HG03565 (cell line): ENCODE results near the gene HNRNPM.

Experiments
- ATAC-seq: cut with Tn5 transposase; IDR thresholded peaks from one replicate; pipeline ENCODE4 v1.9.1; 2021; ENCODE audit warnings: mild to moderate bottlenecking, moderate library complexity; ENCODE audit not compliant: unreplicated experiment

The HNRNPM gene

DNA sequence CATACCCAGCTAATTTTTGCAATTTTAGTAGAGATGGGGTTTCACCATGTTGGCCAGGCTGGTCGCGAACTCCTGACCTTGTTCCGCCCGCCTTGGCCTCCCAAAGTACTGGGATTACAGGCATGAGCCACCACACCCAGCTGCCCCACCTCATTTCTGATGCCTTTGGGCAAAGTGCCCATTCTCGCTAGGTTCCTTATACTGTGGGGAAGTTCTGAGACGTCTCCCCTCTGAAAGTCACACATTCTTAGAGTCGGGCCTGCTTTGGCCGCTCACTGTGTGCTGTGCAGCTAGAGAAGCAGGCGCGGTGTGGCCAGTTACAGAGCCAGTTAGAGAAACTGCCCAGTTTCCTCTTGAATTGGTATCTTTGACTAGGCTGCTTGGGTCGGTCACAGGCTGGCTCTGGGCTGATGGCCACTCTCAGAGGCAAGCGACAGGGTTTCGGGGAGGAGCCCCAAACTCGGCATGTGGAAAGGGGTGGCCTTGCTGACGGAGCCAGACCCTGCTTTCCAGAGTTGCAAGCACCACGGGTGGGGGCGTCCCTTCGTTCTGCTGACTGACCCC, 39.6 kb downstream of the HNRNPM start:
- no peak for ATAC-seq

DNA sequence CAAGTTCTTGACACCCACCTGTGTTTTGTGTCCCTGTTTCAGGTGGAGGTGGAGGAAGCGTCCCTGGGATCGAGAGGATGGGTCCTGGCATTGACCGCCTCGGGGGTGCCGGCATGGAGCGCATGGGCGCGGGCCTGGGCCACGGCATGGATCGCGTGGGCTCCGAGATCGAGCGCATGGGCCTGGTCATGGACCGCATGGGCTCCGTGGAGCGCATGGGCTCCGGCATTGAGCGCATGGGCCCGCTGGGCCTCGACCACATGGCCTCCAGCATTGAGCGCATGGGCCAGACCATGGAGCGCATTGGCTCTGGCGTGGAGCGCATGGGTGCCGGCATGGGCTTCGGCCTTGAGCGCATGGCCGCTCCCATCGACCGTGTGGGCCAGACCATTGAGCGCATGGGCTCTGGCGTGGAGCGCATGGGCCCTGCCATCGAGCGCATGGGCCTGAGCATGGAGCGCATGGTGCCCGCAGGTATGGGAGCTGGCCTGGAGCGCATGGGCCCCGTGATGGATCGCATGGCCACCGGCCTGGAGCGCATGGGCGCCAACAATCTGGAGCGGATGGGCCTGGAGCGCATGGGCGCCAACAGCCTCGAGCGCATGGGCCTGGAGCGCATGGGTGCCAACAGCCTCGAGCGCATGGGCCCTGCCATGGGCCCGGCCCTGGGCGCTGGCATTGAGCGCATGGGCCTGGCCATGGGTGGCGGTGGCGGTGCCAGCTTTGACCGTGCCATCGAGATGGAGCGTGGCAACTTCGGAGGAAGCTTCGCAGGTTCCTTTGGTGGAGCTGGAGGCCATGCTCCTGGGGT, 41.0 kb downstream of the HNRNPM start:
- ATAC-seq, result no peak

DNA sequence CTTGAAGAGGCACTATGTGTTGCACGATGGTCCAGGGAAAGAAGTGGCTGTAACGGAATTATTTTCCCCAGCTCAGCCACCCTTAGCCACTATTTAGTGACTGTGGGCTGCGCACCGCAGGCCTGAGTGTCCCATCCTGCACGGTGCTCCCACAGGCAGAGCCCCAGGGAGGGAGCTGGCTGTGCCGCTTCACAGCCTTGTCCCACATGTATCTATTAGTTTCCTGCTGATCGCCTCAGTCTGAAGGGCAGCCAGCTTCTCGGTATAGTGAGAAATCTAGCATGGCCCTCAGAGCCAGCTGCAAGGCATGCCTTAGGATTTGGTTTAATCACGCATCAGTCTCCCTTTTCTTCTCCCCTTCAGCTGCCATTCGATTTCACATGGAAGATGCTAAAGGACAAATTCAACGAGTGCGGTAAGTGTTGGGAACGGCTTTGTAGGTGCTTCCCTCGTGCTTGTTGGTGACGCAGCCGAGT, 41.9 kb downstream of the HNRNPM start:
- no peak for ATAC-seq

DNA sequence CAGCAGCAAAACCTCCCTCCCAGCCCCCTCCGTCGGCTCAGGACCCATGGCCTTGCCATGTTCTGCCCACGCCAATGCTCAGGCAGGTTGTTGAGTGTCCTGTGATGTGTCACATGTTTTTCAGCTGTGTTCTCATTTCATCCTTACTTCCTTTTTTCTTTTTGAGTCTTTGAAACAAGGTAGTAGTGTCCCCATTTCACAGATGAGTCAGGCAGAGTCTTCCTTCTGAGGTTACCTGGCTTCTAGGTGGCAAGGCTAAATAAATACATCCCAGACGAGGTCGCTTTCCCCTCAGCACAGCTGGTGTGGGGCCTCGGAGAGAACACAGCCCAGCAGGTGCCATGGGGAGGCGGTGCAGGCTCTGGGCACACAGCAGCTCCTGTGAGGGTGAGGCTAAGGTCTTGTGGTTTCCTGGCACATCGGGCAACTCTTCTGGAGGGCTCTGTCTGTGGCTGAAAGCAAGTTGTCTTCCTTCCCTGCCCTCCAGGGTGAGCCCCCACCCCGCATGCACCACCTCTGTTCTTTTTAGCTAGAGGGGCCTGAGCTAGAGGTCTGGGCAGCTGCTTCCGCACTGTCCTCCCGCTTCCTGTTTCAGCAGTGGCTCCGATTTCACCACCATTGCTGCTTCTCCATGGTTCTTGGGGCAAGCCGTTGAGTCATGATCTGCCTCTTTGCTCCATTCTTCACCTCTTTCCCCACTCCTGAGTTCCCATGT, 42.5 kb downstream of the HNRNPM start:
- no peak for ATAC-seq

DNA sequence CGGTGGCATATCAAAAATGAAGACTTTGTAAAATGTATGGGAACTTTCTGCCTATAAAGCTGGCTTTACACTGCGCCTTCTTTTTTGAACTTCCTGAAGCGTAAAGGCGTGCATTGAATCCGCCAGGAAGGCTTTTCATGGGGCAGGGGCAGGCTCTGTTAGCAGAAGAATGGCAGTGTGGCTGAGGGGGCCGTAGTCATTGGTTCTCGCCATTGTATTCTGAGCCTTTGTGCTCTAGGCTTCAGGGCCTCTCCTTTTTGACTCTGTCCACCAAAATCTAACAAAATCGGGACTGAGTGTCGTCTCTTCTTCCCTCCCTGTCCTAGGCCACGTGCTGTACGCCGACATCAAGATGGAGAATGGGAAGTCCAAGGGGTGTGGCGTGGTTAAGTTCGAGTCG, 43.6 kb downstream of the HNRNPM start:
- no peak for ATAC-seq

DNA sequence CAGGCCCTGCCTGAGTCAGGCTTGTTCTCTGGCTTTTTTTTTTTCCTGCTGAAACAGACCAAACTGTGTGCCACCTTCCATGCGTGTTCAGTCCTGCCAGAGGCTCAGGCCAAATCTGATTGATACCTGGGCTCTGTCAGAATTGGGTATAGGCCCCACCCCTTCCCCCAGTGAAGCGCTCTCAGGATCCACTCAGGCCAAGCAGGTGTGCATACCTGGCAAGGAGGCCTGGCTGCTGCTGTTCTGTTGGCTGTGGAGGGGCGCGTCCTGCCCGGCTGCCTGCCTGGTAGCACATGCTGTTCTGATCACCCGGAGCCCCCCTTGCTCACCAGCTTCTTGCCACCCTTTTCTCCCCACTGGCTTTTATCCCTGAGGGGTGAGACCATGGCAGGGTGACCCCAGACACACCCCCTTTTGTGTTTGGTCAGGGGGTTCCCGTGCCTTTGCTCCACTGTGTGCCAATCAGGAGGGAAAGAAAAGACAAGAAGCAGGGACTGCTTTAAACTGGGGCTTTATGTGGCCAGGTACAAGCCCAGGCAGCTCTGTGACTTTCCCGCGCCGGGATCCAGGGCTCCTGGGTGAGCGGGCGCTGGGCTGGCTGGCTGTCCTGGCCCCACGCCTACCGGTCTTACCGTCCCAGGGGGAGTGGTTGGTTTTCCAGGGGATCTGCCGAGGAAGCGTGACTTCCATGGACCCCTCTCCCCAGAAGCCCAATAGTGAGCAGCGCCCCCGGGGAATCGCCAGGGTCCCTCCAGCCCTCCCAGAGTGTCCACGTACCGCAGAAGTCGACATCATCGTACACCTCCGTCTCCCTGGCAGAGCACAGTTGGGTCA, 45.0 kb downstream of the HNRNPM start:
- ATAC-seq, result no peak

DNA sequence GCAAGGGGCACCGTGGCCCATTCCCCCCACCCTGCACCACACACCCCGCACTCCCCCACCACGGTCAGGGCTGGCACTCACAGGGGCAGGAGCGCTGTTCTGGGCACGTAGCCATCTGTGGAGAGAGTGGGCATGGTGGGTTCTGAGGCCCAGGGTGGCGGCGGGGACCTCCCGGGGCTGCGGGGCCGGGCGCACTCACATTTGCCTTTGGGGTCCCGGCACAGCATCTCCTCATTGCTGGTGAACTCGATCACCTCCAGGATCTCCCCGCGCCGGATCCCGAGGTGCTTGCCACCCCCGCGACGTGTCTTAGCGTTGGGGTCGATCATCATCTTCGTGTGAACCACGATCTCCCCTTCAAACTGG, 45.6 kb downstream of the HNRNPM start:
- ATAC-seq, result no peak

DNA sequence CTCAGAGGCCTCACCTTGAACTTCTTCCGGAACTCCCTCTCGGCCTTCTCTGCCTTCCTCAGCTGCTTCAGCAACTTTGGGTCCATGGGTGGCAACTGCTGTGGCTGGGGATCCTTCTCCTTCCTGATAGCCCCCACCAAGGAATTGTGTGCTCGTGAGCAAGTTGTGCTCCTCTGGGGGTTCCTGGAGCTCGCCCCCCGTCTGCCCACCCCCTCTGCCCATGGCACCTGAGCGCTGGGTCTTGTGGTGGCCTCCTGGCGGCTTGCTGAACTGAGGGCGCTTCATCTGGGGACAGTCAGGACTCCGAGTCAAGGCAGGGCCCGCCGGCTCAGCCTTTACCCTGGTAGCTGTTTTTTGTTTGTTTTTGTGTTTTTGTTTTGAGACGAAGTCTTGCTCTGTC, 46.1 kb downstream of the HNRNPM start:
- no peak for ATAC-seq

DNA sequence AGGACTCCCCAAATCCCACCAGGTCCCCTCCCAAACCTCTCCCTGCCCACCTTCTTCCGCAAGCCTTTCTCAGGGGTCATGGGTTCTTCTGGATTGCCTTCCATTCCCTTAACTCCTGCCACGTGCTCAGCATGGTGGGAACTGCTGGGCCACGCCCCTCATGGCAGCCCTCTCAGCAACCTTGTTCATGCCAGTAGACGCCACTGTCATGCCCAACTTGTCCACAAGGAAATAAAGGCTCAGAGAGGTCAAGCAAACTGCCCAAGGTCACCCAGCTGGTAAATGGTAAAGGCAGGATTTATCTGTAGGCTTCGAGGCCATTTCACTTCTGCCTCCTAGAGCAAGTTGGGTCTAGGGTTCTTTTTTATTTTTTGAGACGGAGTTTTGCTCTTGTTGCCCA, 46.8 kb downstream of the HNRNPM start:
- no peak for ATAC-seq

DNA sequence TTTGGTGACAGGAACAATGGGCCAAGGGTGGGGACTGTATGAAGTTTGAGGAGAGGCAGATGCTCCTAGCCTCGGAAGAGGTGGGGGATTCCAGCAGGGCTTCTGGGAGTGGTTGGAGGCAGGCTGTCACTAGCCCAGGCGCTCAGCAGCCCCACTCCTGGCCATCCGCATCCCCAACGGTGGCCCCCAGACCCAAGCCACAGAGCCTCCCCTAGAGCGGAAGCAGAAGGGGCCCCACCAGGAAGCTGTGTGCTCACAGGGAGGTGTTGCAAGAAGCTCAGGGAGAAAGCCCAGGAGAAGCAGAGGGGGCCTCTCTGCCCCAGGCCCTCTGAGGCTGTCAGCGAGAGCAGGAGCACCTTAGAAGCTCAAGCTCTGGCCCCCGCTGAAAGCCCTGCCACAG, 49.4 kb downstream of the HNRNPM start:
- ATAC-seq, result no peak

DNA sequence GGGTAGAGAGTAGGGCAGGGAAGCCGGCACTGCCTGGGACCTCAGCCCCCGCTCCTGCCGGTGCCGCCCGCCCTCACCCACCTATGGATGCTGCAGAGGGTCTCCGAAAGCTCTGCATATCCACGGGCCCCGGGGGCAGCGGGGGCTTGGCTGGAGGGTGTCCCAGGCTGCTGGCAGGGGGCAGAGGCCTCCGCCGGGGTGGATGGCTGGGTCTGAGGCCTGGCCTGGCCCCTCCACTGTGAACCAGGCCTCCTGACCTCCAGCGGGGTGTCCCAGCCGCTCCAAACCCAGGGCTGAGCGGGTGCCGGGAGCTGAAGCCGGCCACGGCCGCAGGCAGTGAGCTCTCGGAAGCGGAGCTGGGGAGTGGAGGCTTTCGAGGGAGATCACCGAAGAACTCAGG, 53.5 kb downstream of the HNRNPM start:
- ATAC-seq, result no peak

DNA sequence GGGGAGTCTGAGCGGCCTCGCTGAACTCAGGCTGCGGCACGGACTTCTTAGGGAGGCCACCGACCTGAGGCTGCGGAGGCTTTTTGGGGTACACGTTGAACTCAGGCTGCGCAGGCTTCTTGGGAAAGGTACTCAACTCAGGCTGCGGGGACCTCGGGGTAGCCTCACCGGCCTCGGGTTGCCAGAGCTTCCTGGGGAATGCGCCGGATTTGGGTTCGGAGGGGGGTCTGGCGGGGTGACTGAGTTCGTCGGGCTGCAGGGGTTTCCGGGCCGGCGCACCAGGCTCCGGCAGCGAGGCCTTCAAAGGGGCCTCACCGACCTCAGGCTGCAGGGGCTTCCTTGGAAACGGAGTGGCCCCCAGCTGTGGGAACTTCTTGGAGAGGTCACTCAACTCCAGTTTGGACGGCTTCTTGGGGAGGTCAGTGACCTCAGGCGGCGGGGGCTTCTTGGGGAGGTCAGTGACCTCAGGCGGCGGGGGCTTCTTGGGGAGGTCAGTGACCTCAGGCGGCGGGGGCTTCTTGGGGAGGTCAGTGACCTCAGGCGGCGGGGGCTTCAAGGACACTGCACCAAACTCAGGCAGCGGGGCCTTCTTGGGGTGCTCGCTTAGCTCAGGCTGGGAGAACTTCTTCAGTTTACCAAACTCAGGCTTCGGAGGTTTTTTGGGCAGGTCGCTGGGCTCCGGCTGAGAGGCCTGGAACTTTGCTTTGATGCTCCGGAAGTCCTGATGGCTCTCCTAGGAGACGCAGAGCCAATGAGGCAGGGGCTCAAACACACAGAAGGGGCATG, 54.5 kb downstream of the HNRNPM start:
- ATAC-seq, result no peak

DNA sequence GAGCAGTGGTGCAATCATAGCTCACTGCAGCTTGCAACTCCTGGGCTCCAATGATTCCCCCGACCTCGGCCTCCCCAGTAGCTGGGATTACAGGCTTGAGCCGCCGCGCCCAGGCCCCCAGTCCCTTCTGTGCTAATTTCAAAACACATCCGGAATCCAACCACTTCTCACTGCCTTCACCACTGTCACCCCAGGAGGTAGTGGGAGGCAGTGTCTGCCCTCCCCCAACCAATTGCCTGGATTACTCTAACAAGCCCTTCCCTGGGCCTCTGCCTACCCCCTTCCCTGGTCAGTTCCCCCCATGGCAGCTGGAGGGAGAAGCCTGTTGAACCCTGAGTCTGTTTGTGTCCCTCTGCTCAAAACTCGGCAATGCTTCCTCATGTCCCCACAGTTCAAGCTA, 55.4 kb downstream of the HNRNPM start:
- no peak for ATAC-seq

DNA sequence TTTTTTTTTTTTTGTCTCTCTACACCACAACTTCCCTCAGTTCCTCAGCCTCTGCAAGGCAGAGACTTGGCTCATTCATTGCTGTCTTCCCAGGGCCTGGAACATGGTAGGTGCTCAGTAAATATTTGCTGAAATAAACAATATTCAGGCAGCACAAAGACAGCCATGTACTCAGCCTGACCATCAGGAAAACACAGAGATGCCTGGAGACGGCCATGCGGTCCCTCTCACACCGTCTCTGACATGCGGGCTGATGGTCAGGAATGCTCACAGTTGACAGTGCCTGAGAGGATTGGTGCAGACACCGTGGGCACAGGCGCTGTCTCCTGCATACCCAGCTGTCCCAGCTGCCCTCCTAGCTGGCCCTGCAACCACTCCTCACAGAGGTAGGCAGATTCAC, 56.7 kb downstream of the HNRNPM start:
- ATAC-seq, result no peak

DNA sequence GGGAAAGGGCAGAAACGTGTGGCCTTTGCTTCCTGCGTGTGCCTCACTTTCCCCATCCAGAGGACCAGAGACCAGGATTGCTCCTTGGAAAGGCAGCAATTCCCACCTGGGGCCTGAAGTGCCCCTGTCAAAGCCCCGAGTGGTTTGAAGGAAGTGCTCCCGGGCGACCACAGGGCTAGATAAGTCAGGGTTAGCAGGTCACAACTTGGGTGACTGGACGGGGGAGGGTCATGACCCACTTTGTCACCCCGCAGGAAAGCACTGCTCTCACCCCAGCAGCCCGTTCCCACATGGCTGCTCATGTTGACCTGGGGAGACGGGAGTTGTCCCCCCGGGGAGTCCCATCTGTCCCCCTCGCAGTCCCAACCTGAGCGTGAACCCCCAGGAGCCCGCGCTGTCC, 57.2 kb downstream of the HNRNPM start:
- no peak for ATAC-seq

DNA sequence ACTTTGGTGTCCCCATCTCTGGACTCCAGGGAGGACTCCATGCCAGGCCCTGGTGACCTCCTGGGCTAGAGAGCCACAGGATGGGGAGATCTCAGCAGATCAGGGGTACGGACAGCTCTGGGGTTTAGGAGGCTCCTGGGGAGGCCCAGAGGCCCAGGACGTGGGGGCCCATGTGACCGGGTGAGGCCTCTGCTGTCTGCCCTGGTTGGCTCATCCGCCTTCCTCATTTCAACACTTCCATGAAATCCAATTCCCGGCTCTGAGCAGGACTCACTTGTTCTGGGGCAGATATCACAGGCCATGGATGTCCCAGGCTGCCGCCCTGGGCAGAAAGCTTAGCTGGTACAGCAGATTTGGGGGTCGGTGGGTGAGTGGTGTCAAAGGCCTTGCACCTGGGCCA, 58.7 kb downstream of the HNRNPM start:
- no peak for ATAC-seq

DNA sequence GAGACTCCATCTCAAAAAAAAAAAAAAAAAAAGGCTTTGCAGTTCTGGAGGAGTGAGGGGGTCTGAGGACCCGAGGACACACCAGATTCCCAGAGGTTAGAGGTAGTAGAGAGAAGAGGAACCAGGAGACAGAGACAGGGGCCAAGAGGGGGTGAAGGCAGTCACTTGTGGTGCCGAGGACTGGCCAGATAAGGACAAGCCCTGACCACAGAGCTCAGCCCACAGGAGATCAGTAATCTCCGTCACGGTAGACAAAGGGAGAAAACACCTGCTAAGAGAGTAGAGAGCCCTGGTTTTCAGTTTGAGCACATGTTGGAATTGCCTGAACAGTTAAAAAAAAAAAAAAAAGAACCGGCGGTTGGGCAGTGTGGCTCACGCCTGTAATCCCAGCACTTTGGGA, 59.4 kb downstream of the HNRNPM start:
- no peak for ATAC-seq

DNA sequence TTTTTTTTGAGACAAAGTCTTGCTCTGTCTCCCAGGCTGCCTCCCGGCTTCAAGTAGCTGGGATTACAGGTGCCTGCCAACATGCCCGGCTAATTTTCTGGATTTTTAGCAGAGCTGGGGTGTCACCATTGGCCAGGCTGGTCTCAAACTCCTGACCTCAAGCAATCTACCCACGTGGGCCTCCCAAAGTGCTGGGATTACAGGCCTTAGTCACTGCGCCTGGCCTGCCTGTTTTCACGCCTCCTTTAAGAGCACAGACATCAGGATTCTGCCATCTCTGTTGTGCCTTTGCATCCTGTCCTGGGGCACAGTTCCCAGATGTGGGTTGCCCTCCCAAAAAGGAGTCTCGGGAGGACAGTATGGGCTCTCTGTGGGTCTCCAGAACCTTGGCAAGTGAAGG, 60.1 kb downstream of the HNRNPM start:
- no peak for ATAC-seq

DNA sequence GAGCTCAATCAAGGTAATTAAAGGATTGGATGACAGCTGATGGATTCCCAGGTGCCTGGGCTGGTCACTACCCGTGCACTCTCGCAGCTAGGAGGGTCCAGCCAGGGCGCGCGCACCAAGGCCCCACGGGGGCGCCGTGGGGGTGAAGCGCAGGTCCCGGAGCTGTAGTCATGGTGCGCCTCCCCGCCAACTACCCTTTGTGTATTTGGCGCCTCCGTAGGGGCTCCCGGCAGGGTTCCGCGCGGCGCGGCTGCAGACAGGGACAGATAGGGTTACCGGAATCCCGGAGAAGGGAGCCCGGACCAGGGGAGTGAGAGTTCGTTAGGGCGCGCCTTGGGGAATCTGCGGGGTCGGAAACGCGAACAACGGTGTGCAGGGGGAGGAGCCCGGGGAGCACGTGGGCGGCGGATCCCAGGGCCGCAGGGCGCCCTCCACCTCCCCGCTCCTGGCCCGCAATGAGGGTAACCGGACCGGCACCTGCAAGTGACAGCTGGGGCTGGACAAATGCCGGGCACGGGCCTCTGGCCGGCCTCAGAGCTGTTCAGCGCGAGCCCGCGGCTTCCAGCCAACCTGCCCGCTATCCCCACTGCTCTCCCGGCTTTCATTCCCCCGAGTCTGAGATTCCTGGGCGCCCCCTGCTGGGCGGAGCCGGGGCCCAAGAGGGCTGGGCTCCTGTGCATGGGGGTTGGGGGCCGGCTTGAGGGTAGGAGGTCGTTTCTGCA, 61.1 kb downstream of the HNRNPM start:
- no peak for ATAC-seq

DNA sequence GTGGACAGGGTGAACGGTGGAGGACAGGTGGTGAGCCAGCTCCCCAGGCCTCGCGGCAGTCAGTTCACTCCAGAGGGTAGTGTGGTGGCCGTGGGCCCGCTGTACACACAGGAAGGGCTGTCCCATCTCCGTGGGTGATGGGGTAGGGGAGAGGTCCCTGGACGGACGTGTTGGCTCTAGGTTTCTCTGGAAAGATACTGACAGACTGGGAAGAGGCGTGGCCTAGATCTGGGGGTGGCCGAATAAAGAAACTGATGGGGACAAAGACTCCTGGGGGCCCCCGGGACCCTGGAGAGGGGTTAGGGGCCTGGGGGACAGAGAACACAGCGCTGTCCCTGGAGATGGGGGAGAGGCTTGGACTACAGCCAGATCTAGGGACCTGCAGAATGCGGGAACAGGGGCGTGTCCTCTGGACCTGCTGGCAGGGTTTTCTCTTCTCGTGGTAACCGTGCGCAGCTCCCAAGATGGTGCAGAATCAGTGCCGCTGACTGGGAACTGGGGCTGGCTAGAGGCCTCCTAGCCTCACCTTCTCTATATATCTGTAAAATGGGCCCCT, 61.7 kb downstream of the HNRNPM start:
- no peak for ATAC-seq
